HEK293 (cell line): ENCODE results near the gene TFAP2B.

ENCODE experiments used
- CTCF ChIA-PET: fragments of 350-600 bp; formaldehyde crosslinking; extraction: SDS; loops from one replicate; lab custom pipeline; 2021; ENCODE audit warnings: antibody characterized with exemption; lab: Yijun Ruan, JAX
- POLR2A ChIA-PET: fragments of 300-600 bp; formaldehyde crosslinking; extraction: SDS; loops from one replicate; lab custom pipeline; 2020; ENCODE audit warnings: antibody characterized with exemption, inconsistent platforms; lab: Yijun Ruan, JAX
- H3K27ac ChIP-seq: fragments of 200-500 bp; sonication (Bioruptor generic); 2 replicates; pipeline ENCODE4 v1.5.1; 2014; ENCODE audit warnings: low read depth, low read length, control low read depth, inconsistent platforms; ENCODE audit errors: extremely low read depth
- H3K36me3 ChIP-seq, 2 experiments: fragments of 200-500 bp in 1 of 2; sonication (Bioruptor generic) in 1 of 2; 1 replicate in 1 of 2; 2 replicates in 1 of 2; pipeline ENCODE4 v1.5.1; 2014 to 2017; ENCODE audit warnings: inconsistent platforms in 2 of 2, low read length in 2 of 2; ENCODE audit not compliant: control insufficient read depth in 2 of 2, insufficient read depth in 1 of 2
- H3K4me1 ChIP-seq: fragments of 200-500 bp; sonication (Bioruptor generic); 2 replicates; pipeline ENCODE4 v1.5.1; 2014; ENCODE audit warnings: mild to moderate bottlenecking, low read length, inconsistent platforms; ENCODE audit not compliant: control insufficient read depth, insufficient read depth
- H3K4me3 ChIP-seq: 2 replicates; pipeline ENCODE4 v1.5.1; 2011; ENCODE audit warnings: low read depth, mild to moderate bottlenecking, control low read depth, low read length, moderate library complexity
- H3K9me3 ChIP-seq: fragments of 200-500 bp; sonication (Bioruptor generic); 2 replicates; pipeline ENCODE4 v1.5.1; 2014; ENCODE audit warnings: low read depth, low read length, inconsistent platforms; ENCODE audit not compliant: control insufficient read depth, insufficient read depth
- ELK4 ChIP-seq: IDR thresholded peaks from 2 replicates; pipeline ENCODE4 v1.6.1; 2011; ENCODE audit warnings: mild to moderate bottlenecking, low read depth, low read length, borderline replicate concordance
- GLI4 ChIP-seq: fragments of 450-650 bp; formaldehyde crosslinking; IDR thresholded peaks from 2 replicates; pipeline ENCODE4 v1.5.1; 2016; ENCODE audit warnings: missing biosample characterization, missing genetic modification characterization
- HOXA7 ChIP-seq: sonication (generic); formaldehyde crosslinking; IDR thresholded peaks from 2 replicates; pipeline ENCODE4 v1.8.1; 2022; ENCODE audit warnings: missing genetic modification reagents, borderline replicate concordance
- HOXC10 ChIP-seq: sonication (generic); formaldehyde crosslinking; IDR thresholded peaks from 2 replicates; pipeline ENCODE4 v1.8.1; 2023; ENCODE audit warnings: mild to moderate bottlenecking, missing genetic modification reagents
- KLF10 ChIP-seq: fragments of 450-650 bp; IDR thresholded peaks from 2 replicates; pipeline ENCODE4 v1.5.1; 2018; ENCODE audit warnings: missing biosample characterization, mild to moderate bottlenecking, missing genetic modification characterization
- KLF9 ChIP-seq: fragments of 450-650 bp; formaldehyde crosslinking; IDR thresholded peaks from 2 replicates; pipeline ENCODE4 v1.5.1; 2016; ENCODE audit warnings: missing biosample characterization, missing genetic modification characterization, low read depth
- TRIM28 ChIP-seq: IDR thresholded peaks from 2 replicates; pipeline ENCODE4 v1.6.1; 2011; ENCODE audit warnings: low read length, control low read depth, borderline replicate concordance
- YY2 ChIP-seq: fragments of 450-650 bp; formaldehyde crosslinking; IDR thresholded peaks from 2 replicates; pipeline ENCODE4 v1.5.1; 2016; ENCODE audit warnings: missing biosample characterization, missing genetic modification characterization
- ZNF112 ChIP-seq: fragments of 450-650 bp; formaldehyde crosslinking; IDR thresholded peaks from 2 replicates; pipeline ENCODE4 v1.5.0; 2017; ENCODE audit warnings: missing biosample characterization, missing genetic modification characterization
- ZNF155 ChIP-seq: fragments of 450-650 bp; formaldehyde crosslinking; IDR thresholded peaks from 2 replicates; pipeline ENCODE4 v1.5.1; 2016; ENCODE audit warnings: missing biosample characterization, missing genetic modification characterization
- ZNF169 ChIP-seq: fragments of 450-650 bp; formaldehyde crosslinking; IDR thresholded peaks from 2 replicates; pipeline ENCODE4 v1.5.1; 2016; ENCODE audit warnings: missing biosample characterization, missing genetic modification characterization
- ZNF174 ChIP-seq: fragments of 450-650 bp; formaldehyde crosslinking; IDR thresholded peaks from 2 replicates; pipeline ENCODE4 v1.5.0; 2017; ENCODE audit warnings: missing biosample characterization, mild to moderate bottlenecking, missing genetic modification characterization
- ZNF292 ChIP-seq: fragments of 450-650 bp; formaldehyde crosslinking; IDR thresholded peaks from 2 replicates; pipeline ENCODE4 v1.5.1; 2016; ENCODE audit warnings: low read depth, missing biosample characterization, missing genetic modification characterization, borderline replicate concordance
- ZNF335 ChIP-seq: fragments of 450-650 bp; formaldehyde crosslinking; conservative IDR thresholded peaks from 2 replicates; pipeline ENCODE4 v1.5.1; 2016; ENCODE audit warnings: missing biosample characterization, missing genetic modification characterization
- ZNF510 ChIP-seq: fragments of 450-650 bp; formaldehyde crosslinking; IDR thresholded peaks from 2 replicates; pipeline ENCODE4 v1.5.1; 2018; ENCODE audit warnings: mild to moderate bottlenecking, missing genetic modification characterization, missing biosample characterization; ENCODE audit not compliant: insufficient replicate concordance
- ZNF777 ChIP-seq: fragments of 450-650 bp; formaldehyde crosslinking; IDR thresholded peaks from 2 replicates; pipeline ENCODE4 v1.5.1; 2017; ENCODE audit warnings: missing biosample characterization, missing genetic modification characterization, borderline replicate concordance
- ZNF843 ChIP-seq: fragments of 450-650 bp; formaldehyde crosslinking; IDR thresholded peaks from 2 replicates; pipeline ENCODE4 v1.5.1; 2016; ENCODE audit warnings: missing biosample characterization, missing genetic modification characterization
- TF ChIP-seq, protein P1 (sequence below): fragments of 450-650 bp; formaldehyde crosslinking; IDR thresholded peaks from 2 replicates; pipeline ENCODE4 v1.5.1; 2017; ENCODE audit warnings: missing biosample characterization, mild to moderate bottlenecking, missing genetic modification characterization, moderate library complexity
- TF ChIP-seq, protein P2 (sequence below): fragments of 450-650 bp; formaldehyde crosslinking; IDR thresholded peaks from 2 replicates; pipeline ENCODE4 v1.5.1; 2016; ENCODE audit warnings: missing biosample characterization, missing genetic modification characterization
- TF ChIP-seq, protein P3 (sequence below): fragments of 450-650 bp; formaldehyde crosslinking; IDR thresholded peaks from 2 replicates; pipeline ENCODE4 v1.5.1; 2016; ENCODE audit warnings: missing biosample characterization, missing genetic modification characterization
- TF ChIP-seq, protein P4 (sequence below): fragments of 450-650 bp; formaldehyde crosslinking; IDR thresholded peaks from 2 replicates; pipeline ENCODE4 v1.5.1; 2016; ENCODE audit warnings: missing biosample characterization, missing genetic modification characterization

The TFAP2B gene

DNA sequence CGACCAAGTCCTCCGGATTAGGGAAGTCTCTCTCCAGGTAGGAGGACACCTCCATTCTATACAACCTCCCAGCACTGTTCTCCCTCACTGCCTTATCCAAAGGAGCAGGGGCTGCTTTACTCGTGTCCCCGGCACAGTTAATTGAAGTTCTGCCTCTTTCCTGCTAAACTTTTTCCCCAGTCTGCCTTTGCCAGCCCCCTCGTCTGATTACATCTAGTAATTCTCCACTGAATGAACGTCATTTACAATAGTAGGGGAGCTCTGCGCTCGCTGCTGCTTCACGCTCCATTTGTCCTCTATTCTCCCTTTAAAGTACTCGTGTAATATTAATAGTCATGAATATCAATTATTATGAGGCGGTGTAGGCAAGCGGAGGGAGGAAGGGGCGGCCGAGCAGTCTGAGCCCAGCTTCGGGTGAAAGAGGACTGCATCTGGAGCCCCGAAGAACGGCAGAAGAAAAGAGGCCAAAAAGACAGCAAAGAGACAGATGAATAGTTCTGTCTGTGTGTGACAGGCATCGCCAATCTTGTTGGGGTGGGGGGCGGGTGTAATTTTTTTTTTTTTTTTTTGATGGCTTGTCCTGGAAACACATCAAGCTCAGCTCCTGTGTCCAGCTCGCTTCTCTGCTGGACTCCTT, 2.9 kb downstream of the TFAP2B start:
- Histone ChIP-seq H3K36me3 (no peaks in the 10 kb centered on the region), H3K27ac (no peak overlapping the region)
- CTCF ChIA-PET, result interaction anchor here (0.7 kb wide), 1 partner anchor 332 kb away, joined by 3 read pairs; no protein-coding TSS in a partner anchor

GRCh38 chr6:50822078-50822476, 3.4 kb downstream of the TFAP2B start:
- H3K4me3 ChIP-seq, result no peak overlapping the region
- TF ChIP-seq GLI4 (tag by site-specific recombination) (no peak), ZNF510 (tag by site-specific recombination) (no peak), ZNF174 (tag by site-specific recombination) (no peak), ZNF169 (tag by site-specific recombination) (no peak), ZNF292 (no peak), ZNF843 (tag by site-specific recombination) (no peak), ZNF777 (tag by site-specific recombination) (no peak), ZNF335 (tag by site-specific recombination) (no peak), ZNF155 (no peak), TRIM28 (no peak)
- TF ChIP-seq, protein P1, sequence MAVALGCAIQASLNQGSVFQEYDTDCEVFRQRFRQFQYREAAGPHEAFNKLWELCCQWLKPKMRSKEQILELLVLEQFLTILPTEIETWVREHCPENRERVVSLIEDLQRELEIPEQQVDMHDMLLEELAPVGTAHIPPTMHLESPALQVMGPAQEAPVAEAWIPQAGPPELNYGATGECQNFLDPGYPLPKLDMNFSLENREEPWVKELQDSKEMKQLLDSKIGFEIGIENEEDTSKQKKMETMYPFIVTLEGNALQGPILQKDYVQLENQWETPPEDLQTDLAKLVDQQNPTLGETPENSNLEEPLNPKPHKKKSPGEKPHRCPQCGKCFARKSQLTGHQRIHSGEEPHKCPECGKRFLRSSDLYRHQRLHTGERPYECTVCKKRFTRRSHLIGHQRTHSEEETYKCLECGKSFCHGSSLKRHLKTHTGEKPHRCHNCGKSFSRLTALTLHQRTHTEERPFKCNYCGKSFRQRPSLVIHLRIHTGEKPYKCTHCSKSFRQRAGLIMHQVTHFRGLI (tag by site-specific recombination), result no peak
- TF ChIP-seq, protein P2, sequence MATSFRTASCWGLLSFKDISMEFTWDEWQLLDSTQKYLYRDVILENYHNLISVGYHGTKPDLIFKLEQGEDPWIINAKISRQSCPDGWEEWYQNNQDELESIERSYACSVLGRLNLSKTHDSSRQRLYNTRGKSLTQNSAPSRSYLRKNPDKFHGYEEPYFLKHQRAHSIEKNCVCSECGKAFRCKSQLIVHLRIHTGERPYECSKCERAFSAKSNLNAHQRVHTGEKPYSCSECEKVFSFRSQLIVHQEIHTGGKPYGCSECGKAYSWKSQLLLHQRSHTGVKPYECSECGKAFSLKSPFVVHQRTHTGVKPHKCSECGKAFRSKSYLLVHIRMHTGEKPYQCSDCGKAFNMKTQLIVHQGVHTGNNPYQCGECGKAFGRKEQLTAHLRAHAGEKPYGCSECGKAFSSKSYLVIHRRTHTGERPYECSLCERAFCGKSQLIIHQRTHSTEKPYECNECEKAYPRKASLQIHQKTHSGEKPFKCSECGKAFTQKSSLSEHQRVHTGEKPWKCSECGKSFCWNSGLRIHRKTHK (tag by site-specific recombination), result no peak
- TF ChIP-seq, protein P3, sequence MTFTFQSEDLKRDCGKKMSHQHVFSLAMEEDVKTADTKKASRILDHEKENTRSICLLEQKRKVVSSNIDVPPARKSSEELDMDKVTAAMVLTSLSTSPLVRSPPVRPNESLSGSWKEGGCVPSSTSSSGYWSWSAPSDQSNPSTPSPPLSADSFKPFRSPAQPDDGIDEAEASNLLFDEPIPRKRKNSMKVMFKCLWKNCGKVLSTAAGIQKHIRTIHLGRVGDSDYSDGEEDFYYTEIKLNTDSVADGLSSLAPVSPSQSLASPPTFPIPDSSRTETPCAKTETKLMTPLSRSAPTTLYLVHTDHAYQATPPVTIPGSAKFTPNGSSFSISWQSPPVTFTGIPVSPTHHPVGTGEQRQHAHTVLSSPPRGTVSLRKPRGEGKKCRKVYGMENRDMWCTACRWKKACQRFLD (tag by site-specific recombination), result no peak
- no peak overlapping the region for H3K27ac ChIP-seq
- H3K9me3 ChIP-seq, result no peaks in the 10 kb centered on the region; the same call in 1 of the 2 replicates
- no peaks in the 10 kb centered on the region for H3K4me1 ChIP-seq
- H3K36me3 ChIP-seq, result no peaks in the 10 kb centered on the region
- ChIA-PET POLR2A (no interaction called here), CTCF (no interaction called here)

More for the DNA sequence above, 2.9 kb downstream of the TFAP2B start:
- Histone ChIP-seq H3K4me3 (no peak overlapping the region), H3K9me3 (no peaks in the 10 kb centered on the region; the same call in 1 of the 2 replicates), H3K4me1 (no peaks in the 10 kb centered on the region)
- no peak for TF ChIP-seq HOXC10 (CRISPR knock-in tag)
- POLR2A ChIA-PET, result no interaction called here

GRCh38 chr6:50823094-50823920, 4.6 kb downstream of the TFAP2B start:
- Histone ChIP-seq H3K4me3 (no peak overlapping the region), H3K27ac (no peak overlapping the region), H3K9me3 (no peaks in the 10 kb centered on the region), H3K36me3 (no peaks in the 10 kb centered on the region), H3K4me1 (no peaks in the 10 kb centered on the region)
- CTCF ChIA-PET, result no interaction called here
- POLR2A ChIA-PET, result no interaction called here
- no peak for TF ChIP-seq HOXA7 (CRISPR knock-in tag)
- TF ChIP-seq GLI4 (tag by site-specific recombination), result no peak
- TF ChIP-seq ELK4, result no peak
- TF ChIP-seq KLF9 (tag by site-specific recombination), result no peak
- TF ChIP-seq ZNF510 (tag by site-specific recombination), result no peak
- TF ChIP-seq YY2, result no peak
- TF ChIP-seq, protein P4, sequence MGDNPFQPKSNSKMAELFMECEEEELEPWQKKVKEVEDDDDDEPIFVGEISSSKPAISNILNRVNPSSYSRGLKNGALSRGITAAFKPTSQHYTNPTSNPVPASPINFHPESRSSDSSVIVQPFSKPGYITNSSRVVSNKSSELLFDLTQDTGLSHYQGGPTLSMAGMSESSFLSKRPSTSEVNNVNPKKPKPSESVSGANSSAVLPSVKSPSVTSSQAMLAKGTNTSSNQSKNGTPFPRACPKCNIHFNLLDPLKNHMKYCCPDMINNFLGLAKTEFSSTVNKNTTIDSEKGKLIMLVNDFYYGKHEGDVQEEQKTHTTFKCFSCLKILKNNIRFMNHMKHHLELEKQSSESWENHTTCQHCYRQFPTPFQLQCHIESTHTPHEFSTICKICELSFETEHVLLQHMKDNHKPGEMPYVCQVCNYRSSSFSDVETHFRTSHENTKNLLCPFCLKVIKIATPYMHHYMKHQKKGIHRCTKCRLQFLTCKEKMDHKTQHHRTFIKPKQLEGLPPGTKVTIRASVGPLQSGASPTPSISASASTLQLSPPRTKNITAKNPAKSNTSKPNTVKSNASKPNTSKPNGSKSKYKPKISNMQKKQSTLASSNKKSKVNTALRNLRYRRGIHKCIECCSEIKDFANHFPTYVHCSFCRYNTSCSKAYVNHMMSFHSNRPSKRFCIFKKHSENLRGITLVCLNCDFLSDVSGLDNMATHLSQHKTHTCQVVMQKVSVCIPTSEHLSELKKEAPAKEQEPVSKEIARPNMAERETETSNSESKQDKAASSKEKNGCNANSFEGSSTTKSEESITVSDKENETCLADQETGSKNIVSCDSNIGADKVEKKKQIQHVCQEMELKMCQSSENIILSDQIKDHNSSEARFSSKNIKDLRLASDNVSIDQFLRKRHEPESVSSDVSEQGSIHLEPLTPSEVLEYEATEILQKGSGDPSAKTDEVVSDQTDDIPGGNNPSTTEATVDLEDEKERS (tag by site-specific recombination), result no peak
- TF ChIP-seq TRIM28, result no peak
- no peak for TF ChIP-seq ZNF112
- TF ChIP-seq KLF10, result no peak
